B cell (primary cell): ENCODE measurements around the gene WEE1. TPM values are rescaled to one million over a fixed set of nuclear protein-coding genes. Genes with fewer than 3 reads are reported as not detected.

Experiments
- ATAC-seq: fragments of 200-7000 bp; cut with Tn5 transposase; one replicate; pipeline ENCODE4 v1.10.0; 2021; ENCODE audit warnings: low read depth, mild to moderate bottlenecking, moderate number of reproducible peaks, moderate library complexity
- CTCF ChIA-PET: fragments of 350-600 bp; sonication (Branson Sonifier 250); formaldehyde crosslinking; loops from one replicate; lab custom pipeline; 2021; ENCODE audit warnings: antibody characterized with exemption, inconsistent platforms; lab: Charles Lee
- POLR2A ChIA-PET: fragments of 350-600 bp; sonication (Branson Sonifier 250); formaldehyde crosslinking; loops from one replicate; lab custom pipeline; 2021; ENCODE audit warnings: antibody characterized with exemption; lab: Charles Lee
- DNase-seq: peaks from one replicate; pipeline ENCODE4 v3.0.0; 2013
- H2AFZ ChIP-seq: 2 replicates; pipeline ENCODE4 v1.6.1; 2012; ENCODE audit warnings: mild to moderate bottlenecking, low read depth, low read length; ENCODE audit not compliant: insufficient read depth, poor library complexity, severe bottlenecking
- H3K27ac ChIP-seq, 2 donors: 1 replicate in 1 of 2; 2 replicates in 1 of 2; pipeline ENCODE4 v1.5.1; 2012 to 2013; ENCODE audit warnings: low read length in 2 of 2, mild to moderate bottlenecking in 2 of 2, moderate library complexity in 1 of 2
- H3K27me3 ChIP-seq, 4 experiments: fragments of 200-600 bp in 1 of 4; sonication (generic) in 1 of 4; replicated peaks in 1 of 4; 1 replicate in 2 of 4; 2 replicates in 2 of 4; pipeline versions ENCODE4 v1.6.1 to v1.7.0; 2013 to 2016; ENCODE audit warnings: low read length in 3 of 4, mild to moderate bottlenecking in 2 of 4, mixed read lengths in 1 of 4, moderate library complexity in 1 of 4; ENCODE audit not compliant: insufficient read depth in 4 of 4, control insufficient read depth in 3 of 4; ENCODE audit errors: control extremely low read depth in 1 of 4
- H3K36me3 ChIP-seq, 2 experiments: replicated peaks in 1 of 2; 1 replicate in 1 of 2; 2 replicates in 1 of 2; pipeline versions ENCODE4 v1.6.1 to v1.7.1; 2013; ENCODE audit warnings: low read length in 1 of 2; ENCODE audit not compliant: insufficient read depth in 2 of 2, control insufficient read depth in 1 of 2; ENCODE audit errors: control extremely low read depth in 1 of 2, extremely low read depth in 1 of 2
- H3K4me1 ChIP-seq, 2 donors: fragments of 200-600 bp in 1 of 2; sonication (generic) in 1 of 2; 1 replicate in 1 of 2; 2 replicates in 1 of 2; pipeline versions ENCODE4 v1.5.1 to v1.6.1; 2013 to 2017; ENCODE audit warnings: low read length in 2 of 2; ENCODE audit not compliant: control insufficient read depth in 2 of 2, insufficient read depth in 2 of 2
- H3K4me2 ChIP-seq: replicated peaks from 2 replicates; pipeline ENCODE3; 2012; ENCODE audit warnings: mild to moderate bottlenecking, low read depth, low read length; ENCODE audit not compliant: poor library complexity, severe bottlenecking
- H3K4me3 ChIP-seq, 5 experiments: fragments of 200-600 bp in 1 of 5; sonication (generic) in 1 of 5; 1 replicate in 3 of 5; 2 replicates in 2 of 5; pipeline versions ENCODE4 v1.5.1 to v1.7.0; 2011 to 2016; ENCODE audit warnings: low read length in 4 of 5, mild to moderate bottlenecking in 4 of 5, low read depth in 2 of 5, control low read depth in 1 of 5, moderate library complexity in 1 of 5; ENCODE audit not compliant: insufficient read depth in 1 of 5; ENCODE audit errors: control extremely low read depth in 1 of 5, extremely low read depth in 1 of 5
- H3K79me2 ChIP-seq: fragments of 200-600 bp; sonication (generic); one replicate; pipeline ENCODE4 v1.6.0; 2016; ENCODE audit warnings: low read length; ENCODE audit not compliant: control insufficient read depth, insufficient read depth
- H3K9ac ChIP-seq: fragments of 200-600 bp; sonication (generic); 2 replicates; pipeline ENCODE4 v1.6.1; 2017; ENCODE audit warnings: mild to moderate bottlenecking, low read length, moderate library complexity
- H3K9me3 ChIP-seq, 3 donors: one replicate each; pipeline versions ENCODE4 v1.6.1 to v1.7.1; 2013; ENCODE audit warnings: low read length in 2 of 3; ENCODE audit not compliant: control insufficient read depth in 2 of 3, insufficient read depth in 1 of 3; ENCODE audit errors: control extremely low read depth in 1 of 3
- H4K20me1 ChIP-seq: 2 replicates; pipeline ENCODE4 v1.6.0; 2012; ENCODE audit warnings: mild to moderate bottlenecking, low read length; ENCODE audit not compliant: insufficient read depth, control insufficient read depth, poor library complexity, severe bottlenecking
- H3K27ac Mint-ChIP-seq: one replicate; pipeline ENCODE4 v1.8.0; 2021; ENCODE audit warnings: mixed read lengths
- H3K27me3 Mint-ChIP-seq: one replicate; pipeline ENCODE4 v1.8.0; 2021; ENCODE audit warnings: mixed read lengths
- H3K4me1 Mint-ChIP-seq: one replicate; pipeline ENCODE4 v1.8.0; 2021; ENCODE audit warnings: mixed read lengths
- H3K4me3 Mint-ChIP-seq: one replicate; pipeline ENCODE4 v1.8.0; 2021; ENCODE audit warnings: mixed read lengths
- H3K9me3 Mint-ChIP-seq: one replicate; pipeline ENCODE4 v1.8.0; 2022; ENCODE audit warnings: mixed read lengths; ENCODE audit not compliant: insufficient read depth
- EZH2 ChIP-seq: IDR thresholded peaks from 2 replicates; pipeline ENCODE4 v1.6.1; 2012; ENCODE audit warnings: borderline replicate concordance, low read depth, mild to moderate bottlenecking, moderate library complexity, low read length; ENCODE audit not compliant: insufficient read depth, poor library complexity, severe bottlenecking
- WGBS: methylation state at CpG from one replicate; pipeline ENCODE4 v1.1.5; 2013; ENCODE audit warnings: missing lambda C conversion rate; ENCODE audit not compliant: insufficient coverage; 5-methylcytosine and 5-hydroxymethylcytosine counted together
- intact Hi-C: fragments of 100-400 bp; cut with micrococcal nuclease; formaldehyde crosslinking; loops from one replicate; pipeline ENCODE4 v1.10.0; 2022
- polyA plus RNA-seq: library from polyadenylated mRNA; depleted of rRNA; stranded (reverse); fragments of >200 nt; gene quantifications from 2 replicates; pipeline ENCODE4 v1.2.3, GENCODE V29; 2012
- total RNA-seq, 2 donors: library from RNA; stranded (reverse); fragments of 120-200 nt in 1 of 2; gene quantifications; 1 replicate in 1 of 2; 2 replicates in 1 of 2; pipeline versions ENCODE4 v1.2.3 to v1.2.4, GENCODE V29; 2013 to 2022
- TF ChIP-seq, protein P1 (sequence below): fragments of 200-600 bp; IDR thresholded peaks from one replicate; pipeline ENCODE4 v1.8.0; 2022; ENCODE audit warnings: antibody characterized with exemption, mild to moderate bottlenecking

WEE1 gene
- total and polyA plus RNA-seq, 2 donors (not counting 1 experiment from before 2014, with no cell fraction given), result 14.7 to 31.3 TPM

DNA sequence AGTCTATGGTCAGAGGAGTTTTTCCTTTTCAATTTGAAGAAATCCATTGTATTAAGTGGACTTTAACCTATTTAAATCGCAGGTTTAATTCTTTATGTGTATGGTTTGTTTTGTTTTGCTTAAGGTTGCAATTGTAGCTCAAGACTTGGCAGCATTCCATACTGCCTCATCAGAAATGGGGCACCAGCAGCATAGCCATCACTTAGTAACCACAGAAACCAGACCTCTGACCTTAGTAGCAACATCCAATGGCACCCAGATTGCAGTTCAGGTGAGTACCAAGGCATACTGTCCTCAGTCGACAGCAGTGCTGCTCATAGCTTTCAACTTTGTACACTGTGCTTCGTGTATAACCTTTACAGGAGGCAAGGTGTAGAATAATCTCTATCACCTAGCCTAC, 48.4 kb upstream of the WEE1 start:
- Histone ChIP-seq H3K4me3 (no peak overlapping the region), H4K20me1 (no peaks in the 10 kb centered on the region), H3K79me2 (no peaks in the 10 kb centered on the region), H3K27me3 (no peaks in the 10 kb centered on the region), H3K9ac (no peak overlapping the region), H2AFZ (no peak overlapping the region), H3K27ac (no peak overlapping the region), H3K4me1 (no peaks in the 10 kb centered on the region), H3K4me2 (no peak overlapping the region), H3K36me3 (peaks cover 7 to 23% of the 10 kb centered on the region in 2 experiments), H3K9me3 (no peaks in the 10 kb centered on the region)
- CTCF ChIA-PET, result interaction anchor here (1.3 to 2.3 kb wide), 2 partner anchors 10 to 19 kb away, joined by 3 to 13 read pairs; no protein-coding TSS in a partner anchor
- TF ChIP-seq, protein P1, sequence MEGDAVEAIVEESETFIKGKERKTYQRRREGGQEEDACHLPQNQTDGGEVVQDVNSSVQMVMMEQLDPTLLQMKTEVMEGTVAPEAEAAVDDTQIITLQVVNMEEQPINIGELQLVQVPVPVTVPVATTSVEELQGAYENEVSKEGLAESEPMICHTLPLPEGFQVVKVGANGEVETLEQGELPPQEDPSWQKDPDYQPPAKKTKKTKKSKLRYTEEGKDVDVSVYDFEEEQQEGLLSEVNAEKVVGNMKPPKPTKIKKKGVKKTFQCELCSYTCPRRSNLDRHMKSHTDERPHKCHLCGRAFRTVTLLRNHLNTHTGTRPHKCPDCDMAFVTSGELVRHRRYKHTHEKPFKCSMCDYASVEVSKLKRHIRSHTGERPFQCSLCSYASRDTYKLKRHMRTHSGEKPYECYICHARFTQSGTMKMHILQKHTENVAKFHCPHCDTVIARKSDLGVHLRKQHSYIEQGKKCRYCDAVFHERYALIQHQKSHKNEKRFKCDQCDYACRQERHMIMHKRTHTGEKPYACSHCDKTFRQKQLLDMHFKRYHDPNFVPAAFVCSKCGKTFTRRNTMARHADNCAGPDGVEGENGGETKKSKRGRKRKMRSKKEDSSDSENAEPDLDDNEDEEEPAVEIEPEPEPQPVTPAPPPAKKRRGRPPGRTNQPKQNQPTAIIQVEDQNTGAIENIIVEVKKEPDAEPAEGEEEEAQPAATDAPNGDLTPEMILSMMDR, result no peak
- TF ChIP-seq EZH2, result no peak
- no peak for ATAC-seq
- H3K27me3 Mint-ChIP-seq, result no peaks in the 10 kb centered on the region
- H3K4me3 Mint-ChIP-seq, result no peak overlapping the region
- intact Hi-C loops, result no loop called here
- H3K27ac Mint-ChIP-seq, result no peak overlapping the region
- no peaks in the 10 kb centered on the region for H3K4me1 Mint-ChIP-seq
- no peaks in the 10 kb centered on the region for H3K9me3 Mint-ChIP-seq
- DNase-seq, result no peak
- no CpG with 5 or more reads among the region's 3 CpGs for WGBS
- POLR2A ChIA-PET, result no interaction called here

DNA sequence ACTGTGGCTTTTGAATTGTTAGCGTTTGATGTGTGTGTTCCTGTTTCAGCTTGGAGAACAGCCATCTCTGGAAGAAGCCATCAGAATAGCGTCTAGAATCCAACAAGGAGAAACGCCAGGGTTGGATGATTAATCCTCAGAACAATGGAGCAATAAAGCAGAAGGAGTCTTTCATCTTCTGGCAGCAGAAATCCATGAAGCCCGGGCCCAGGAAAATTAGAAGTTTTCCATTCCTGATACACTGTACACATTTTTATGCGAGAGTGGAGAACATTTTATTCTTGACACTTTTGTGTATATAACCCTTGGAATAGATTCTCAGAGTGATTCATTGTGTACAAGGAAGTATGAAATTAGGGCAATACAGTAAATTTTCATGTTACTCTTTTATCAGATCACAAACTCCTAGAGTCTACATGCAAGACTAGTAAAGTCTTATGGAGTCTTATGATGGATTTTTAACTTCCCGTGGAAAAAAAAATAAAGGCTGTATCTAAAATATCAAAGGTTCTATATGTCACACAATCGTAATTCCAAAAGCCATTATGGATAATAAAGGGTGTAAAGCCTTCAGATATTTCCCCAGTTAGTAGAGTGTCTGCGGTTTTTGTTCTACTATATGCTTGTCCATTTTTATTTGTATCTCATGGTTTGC, 45.9 kb upstream of the WEE1 start:
- ATAC-seq (no peak), DNase-seq (no peak)
- peaks cover 7 to 18% of the 10 kb centered on the region in 2 experiments for H3K36me3 ChIP-seq
- TF ChIP-seq, protein P1, result no peak
- TF ChIP-seq EZH2, result no peak
- H2AFZ ChIP-seq, result no peak overlapping the region
- H3K4me1 ChIP-seq, result no peaks in the 10 kb centered on the region
- H3K9me3 ChIP-seq, result no peaks in the 10 kb centered on the region
- H3K4me1 Mint-ChIP-seq, result no peaks in the 10 kb centered on the region
- CTCF ChIA-PET, result no interaction called here
- POLR2A ChIA-PET, result no interaction called here
- no peaks in the 10 kb centered on the region for H4K20me1 ChIP-seq
- no peaks in the 10 kb centered on the region for H3K79me2 ChIP-seq
- no peak overlapping the region for H3K27ac Mint-ChIP-seq
- 54% methylated on average over 2 of the region's 8 CpGs for WGBS
- intact Hi-C loops, result no loop called here
- H3K4me3 Mint-ChIP-seq, result no peak overlapping the region
- H3K27ac ChIP-seq, result no peak overlapping the region
- H3K9me3 Mint-ChIP-seq, result no peaks in the 10 kb centered on the region
- no peak overlapping the region for H3K9ac ChIP-seq
- H3K4me2 ChIP-seq, result no peak overlapping the region
- H3K4me3 ChIP-seq, result no peak overlapping the region
- H3K27me3 ChIP-seq, result no peaks in the 10 kb centered on the region
- no peaks in the 10 kb centered on the region for H3K27me3 Mint-ChIP-seq
